Measurements from ENCODE around the gene CCNL2. TPM values are rescaled to one million over a fixed set of nuclear protein-coding genes. Genes with fewer than 3 reads are reported as not detected.

The CCNL2 gene
- total RNA-seq, 1 donor from 2014 or later = 46.1 TPM

- H3K27ac ChIP-seq (replicated peaks) = no peak overlapping the region
- no peak for DNase-seq
- no peak for TF ChIP-seq CTCF (IDR thresholded peaks at IDR 0.05; ENCODE audit: borderline replicate concordance)
- intact Hi-C loops (cut with micrococcal nuclease) = no loop called here
- peaks cover 24% of the 10 kb centered on the region for H3K27me3 ChIP-seq (ENCODE audit: low read depth)
- H3K4me3 ChIP-seq = no peak overlapping the region
- no peaks in the 10 kb centered on the region for H3K9me3 ChIP-seq (replicated peaks)
- H3K36me3 ChIP-seq = no peaks in the 10 kb centered on the region
- H3K4me1 ChIP-seq = peaks cover 36% of the 10 kb centered on the region
Measured at GRCh38 chr1:1426496-1427105, 27.5 kb upstream of the CCNL2 start.

- H3K4me3 ChIP-seq = no peak overlapping the region
- no peaks in the 10 kb centered on the region for H3K9me3 ChIP-seq (replicated peaks)
- H3K27me3 ChIP-seq (ENCODE audit: low read depth) = peaks cover 24% of the 10 kb centered on the region
- DNase-seq = no peak
- no peak overlapping the region for H3K27ac ChIP-seq (replicated peaks)
- intact Hi-C loops (cut with micrococcal nuclease) = no loop called here
- H3K36me3 ChIP-seq = no peaks in the 10 kb centered on the region
- H3K4me1 ChIP-seq = peaks cover 33% of the 10 kb centered on the region
- TF ChIP-seq CTCF (IDR thresholded peaks at IDR 0.05; ENCODE audit: borderline replicate concordance) = no peak
Measured at GRCh38 chr1:1425753-1426495, 26.8 kb upstream of the CCNL2 start.

GRCh38 chr1:1425426-1425752, 26.3 kb upstream of the CCNL2 start:
- Histone ChIP-seq H3K9me3 (replicated peaks) (no peaks in the 10 kb centered on the region), H3K27ac (replicated peaks) (no peak overlapping the region), H3K4me3 (no peak overlapping the region), H3K4me1 (peaks cover 33% of the 10 kb centered on the region), H3K36me3 (no peaks in the 10 kb centered on the region), H3K27me3 (ENCODE audit: low read depth) (peaks cover 24% of the 10 kb centered on the region)
- intact Hi-C loops (cut with micrococcal nuclease) = no loop called here
- DNase-seq = no peak
- no peak for TF ChIP-seq CTCF (IDR thresholded peaks at IDR 0.05; ENCODE audit: borderline replicate concordance)

GRCh38 chr1:1424707-1425106, 25.6 kb upstream of the CCNL2 start:
- Histone ChIP-seq H3K4me1 (peaks cover 29% of the 10 kb centered on the region), H3K27me3 (ENCODE audit: low read depth) (peaks cover 24% of the 10 kb centered on the region), H3K36me3 (no peaks in the 10 kb centered on the region), H3K9me3 (replicated peaks) (no peaks in the 10 kb centered on the region), H3K27ac (replicated peaks) (no peak overlapping the region), H3K4me3 (no peak overlapping the region)
- TF ChIP-seq CTCF (IDR thresholded peaks at IDR 0.05; ENCODE audit: borderline replicate concordance) = no peak
- intact Hi-C loops (cut with micrococcal nuclease) = no loop called here
- no peak for DNase-seq

GRCh38 chr1:1423245-1423597, 24.1 kb upstream of the CCNL2 start:
- TF ChIP-seq CTCF (IDR thresholded peaks at IDR 0.05; ENCODE audit: borderline replicate concordance) = no peak
- Histone ChIP-seq H3K4me1 (peaks cover 19% of the 10 kb centered on the region), H3K4me3 (no peak overlapping the region), H3K27ac (replicated peaks) (no peak overlapping the region), H3K36me3 (no peaks in the 10 kb centered on the region), H3K9me3 (replicated peaks) (no peaks in the 10 kb centered on the region), H3K27me3 (ENCODE audit: low read depth) (peaks cover 19% of the 10 kb centered on the region)
- intact Hi-C loops (cut with micrococcal nuclease) = no loop called here
- DNase-seq = no peak
